Subcutaneous abdominal adipose tissue (tissue), 5 donors: ENCODE results near the gene DNER.
A peak's percentile ranks its signal among the peaks of the same experiment; 100 is the strongest.

Experiments used
- H3K27ac ChIP-seq: one replicate; pipeline ENCODE4 v1.7.0; 2013; ENCODE audit warnings: low read depth, mild to moderate bottlenecking, inconsistent platforms, low read length, moderate library complexity
- H3K27me3 ChIP-seq, 5 donors: one replicate each; pipeline ENCODE4 v1.7.0; 2013; ENCODE audit warnings: low read length in 5 of 5, inconsistent platforms in 1 of 5; ENCODE audit not compliant: control insufficient read depth in 5 of 5, insufficient read depth in 4 of 5
- H3K36me3 ChIP-seq, 5 donors: one replicate each; pipeline ENCODE4 v1.7.0; 2013; ENCODE audit warnings: low read length in 5 of 5; ENCODE audit not compliant: control insufficient read depth in 5 of 5, insufficient read depth in 5 of 5
- H3K4me1 ChIP-seq, 5 donors: one replicate each; pipeline ENCODE4 v1.7.0; 2013; ENCODE audit warnings: low read length in 5 of 5, mild to moderate bottlenecking in 3 of 5, moderate library complexity in 1 of 5; ENCODE audit not compliant: control insufficient read depth in 5 of 5, insufficient read depth in 5 of 5
- H3K4me3 ChIP-seq, 5 donors: one replicate each; pipeline ENCODE4 v1.7.0; 2013; ENCODE audit warnings: low read length in 5 of 5, low read depth in 1 of 5
- H3K9ac ChIP-seq, 5 donors: one replicate each; pipeline ENCODE4 v1.7.0; 2013; ENCODE audit warnings: low read length in 5 of 5, mild to moderate bottlenecking in 4 of 5, moderate library complexity in 3 of 5
- H3K9me3 ChIP-seq, 5 donors: one replicate each; pipeline ENCODE4 v1.7.0; 2013; ENCODE audit warnings: low read length in 5 of 5; ENCODE audit not compliant: control insufficient read depth in 5 of 5
- donor health status: healthy.
- donor health status: healthy.
- donor health status: healthy.
- donor health status: healthy.
- donor health status: healthy.

The DNER gene

DNA sequence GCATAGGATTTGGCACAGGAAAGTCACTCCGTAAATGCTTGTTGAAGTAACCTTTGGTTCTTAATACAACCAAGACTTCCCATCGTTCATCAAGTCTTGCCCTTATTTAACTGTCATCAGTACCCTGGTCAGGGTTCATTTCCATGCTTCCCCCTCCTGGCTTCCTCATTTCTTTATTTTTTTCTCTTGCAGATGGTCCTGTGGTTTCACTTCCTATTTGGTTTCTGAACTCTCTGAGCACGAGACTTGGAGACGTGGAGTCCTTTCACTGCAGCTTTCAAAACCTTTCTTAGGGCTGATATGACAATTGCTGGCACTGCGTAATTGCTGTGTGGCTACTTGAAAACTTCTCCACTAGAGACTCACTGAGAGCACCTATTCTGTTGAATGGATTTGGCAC lies 383.4 kb downstream of the DNER start:
- Histone ChIP-seq H3K9ac (no peak overlapping the region), H3K9me3 (no peaks in the 10 kb centered on the region), H3K36me3 (no peaks in the 10 kb centered on the region), H3K4me3 (no peak overlapping the region), H3K27me3 (no peaks in the 10 kb centered on the region), H3K27ac (no peak overlapping the region), H3K4me1 (peaks cover 0 to 16% (median 7%) of the 10 kb centered on the region in 5 donors)

DNA sequence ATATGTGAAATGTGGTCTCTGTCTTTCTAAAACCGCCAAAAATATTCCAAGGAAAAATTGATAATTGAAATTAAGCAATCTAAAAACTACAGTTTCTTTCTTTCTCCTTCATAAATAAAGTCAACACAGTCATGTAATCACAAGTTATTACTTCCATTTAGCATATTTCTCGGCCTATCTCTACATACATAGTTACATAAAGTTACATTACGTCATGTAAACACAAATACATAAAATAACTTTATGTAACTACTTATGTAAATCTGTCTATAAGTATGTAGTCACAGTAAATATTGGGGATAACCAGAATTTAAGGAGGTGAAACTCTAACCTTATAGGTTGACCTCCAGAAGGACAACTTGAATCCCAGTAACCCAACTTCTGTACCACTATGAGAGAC lies 394.8 kb downstream of the DNER start:
- H3K4me1 ChIP-seq = peaks cover 0 to 2% (median 0%) of the 10 kb centered on the region in 5 donors
- no peaks in the 10 kb centered on the region for H3K36me3 ChIP-seq
- no peaks in the 10 kb centered on the region for H3K27me3 ChIP-seq
- H3K27ac ChIP-seq = no peak overlapping the region
- H3K4me3 ChIP-seq = no peak overlapping the region
- no peaks in the 10 kb centered on the region for H3K9me3 ChIP-seq
- H3K9ac ChIP-seq = no peak overlapping the region

- Histone ChIP-seq H3K9me3 (no peaks in the 10 kb centered on the region), H3K27me3 (no peaks in the 10 kb centered on the region), H3K9ac (no peak overlapping the region), H3K27ac (peak overlapping the region; percentile 15), H3K4me1 (peaks cover 0 to 15% (median 5%) of the 10 kb centered on the region in 5 donors), H3K36me3 (no peaks in the 10 kb centered on the region), H3K4me3 (no peak overlapping the region)
These were observed 400.2 kb downstream of the DNER start for GRCh38 chr2:229314117-229314516.

- peaks cover 0 to 15% (median 5%) of the 10 kb centered on the region in 5 donors for H3K4me1 ChIP-seq
- no peak overlapping the region for H3K9ac ChIP-seq
- H3K27ac ChIP-seq = peak overlapping the region; percentile 15
- H3K9me3 ChIP-seq = no peaks in the 10 kb centered on the region
- no peaks in the 10 kb centered on the region for H3K27me3 ChIP-seq
- no peak overlapping the region for H3K4me3 ChIP-seq
- no peaks in the 10 kb centered on the region for H3K36me3 ChIP-seq
These were observed 400.8 kb downstream of the DNER start for GRCh38 chr2:229313591-229313990.
